BJ (cell line): ENCODE results near the gene ZFHX2. TPM values are rescaled to one million over a fixed set of nuclear protein-coding genes. Genes with fewer than 3 reads are reported as not detected.

Experiments used
- CTCF ChIA-PET: fragments of 350-600 bp; formaldehyde crosslinking; extraction: SDS; loops from one replicate; lab custom pipeline; 2021; ENCODE audit warnings: antibody characterized with exemption, inconsistent platforms; lab: Yijun Ruan, JAX
- POLR2A ChIA-PET: fragments of 300-600 bp; sonication (Branson Sonifier 250); formaldehyde crosslinking; extraction: SDS; loops from one replicate; lab custom pipeline; 2021; ENCODE audit warnings: antibody characterized with exemption; lab: Charles Lee
- DNase-seq: peaks from one replicate; pipeline ENCODE4 v3.0.0-alpha.2; 2011; ENCODE audit warnings: low read depth
- H3K27me3 ChIP-seq: 2 replicates; pipeline ENCODE4 v1.6.0; 2011; ENCODE audit warnings: low read length; ENCODE audit not compliant: control insufficient read depth, insufficient read depth
- H3K36me3 ChIP-seq: 2 replicates; pipeline ENCODE4 v1.5.1; 2011; ENCODE audit warnings: low read length; ENCODE audit not compliant: control insufficient read depth, insufficient read depth
- H3K4me3 ChIP-seq: 2 replicates; pipeline ENCODE4 v1.5.1; 2011; ENCODE audit warnings: low read depth, mild to moderate bottlenecking, control low read depth, low read length
- polyA plus RNA-seq: library from polyadenylated mRNA; depleted of rRNA; stranded (reverse); fragments of >200 nt; gene quantifications from 2 replicates; pipeline ENCODE4 v1.2.3, GENCODE V29; 2011
- TF ChIP-seq, protein P1 (sequence below): IDR thresholded peaks from 2 replicates; pipeline ENCODE4 v1.5.1; 2011; ENCODE audit warnings: low read depth, mild to moderate bottlenecking, control low read depth, inconsistent platforms, low read length, moderate library complexity; ENCODE audit not compliant: insufficient read depth

ZFHX2 gene
- polyA plus RNA-seq, 1 experiment = 0.28 TPM

DNA sequence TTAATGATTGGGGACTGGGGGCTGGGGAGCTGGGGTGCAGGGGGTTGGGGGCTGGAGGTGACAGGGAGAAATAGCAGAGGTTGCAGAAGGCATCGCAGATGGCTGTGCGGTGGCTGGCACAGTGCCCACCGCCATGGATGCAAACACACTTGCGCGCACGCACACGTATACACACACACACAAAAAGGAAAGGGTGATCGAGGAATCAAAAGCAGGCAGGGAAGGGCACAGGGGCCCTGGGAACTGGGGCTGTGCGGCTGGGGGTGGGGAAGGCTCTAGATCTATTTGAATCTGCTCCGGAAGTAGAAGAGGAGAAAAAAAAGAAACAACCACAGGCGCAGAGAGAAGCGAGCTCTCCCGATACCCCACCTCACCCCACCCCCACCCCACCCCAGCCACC is 39.4 kb downstream of the ZFHX2 start:
- ChIA-PET CTCF (interaction anchor here (1.0 kb wide), 1 partner anchor 32 kb away, joined by 5 read pairs; no protein-coding TSS in a partner anchor), POLR2A (no interaction called here)
- Histone ChIP-seq H3K27me3 (no peaks in the 10 kb centered on the region), H3K36me3 (no peaks in the 10 kb centered on the region), H3K4me3 (no peak overlapping the region)
- TF ChIP-seq, protein P1, sequence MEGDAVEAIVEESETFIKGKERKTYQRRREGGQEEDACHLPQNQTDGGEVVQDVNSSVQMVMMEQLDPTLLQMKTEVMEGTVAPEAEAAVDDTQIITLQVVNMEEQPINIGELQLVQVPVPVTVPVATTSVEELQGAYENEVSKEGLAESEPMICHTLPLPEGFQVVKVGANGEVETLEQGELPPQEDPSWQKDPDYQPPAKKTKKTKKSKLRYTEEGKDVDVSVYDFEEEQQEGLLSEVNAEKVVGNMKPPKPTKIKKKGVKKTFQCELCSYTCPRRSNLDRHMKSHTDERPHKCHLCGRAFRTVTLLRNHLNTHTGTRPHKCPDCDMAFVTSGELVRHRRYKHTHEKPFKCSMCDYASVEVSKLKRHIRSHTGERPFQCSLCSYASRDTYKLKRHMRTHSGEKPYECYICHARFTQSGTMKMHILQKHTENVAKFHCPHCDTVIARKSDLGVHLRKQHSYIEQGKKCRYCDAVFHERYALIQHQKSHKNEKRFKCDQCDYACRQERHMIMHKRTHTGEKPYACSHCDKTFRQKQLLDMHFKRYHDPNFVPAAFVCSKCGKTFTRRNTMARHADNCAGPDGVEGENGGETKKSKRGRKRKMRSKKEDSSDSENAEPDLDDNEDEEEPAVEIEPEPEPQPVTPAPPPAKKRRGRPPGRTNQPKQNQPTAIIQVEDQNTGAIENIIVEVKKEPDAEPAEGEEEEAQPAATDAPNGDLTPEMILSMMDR = no peak
- no peak for DNase-seq

- ChIA-PET CTCF (interaction anchor here (1.0 to 4.5 kb wide), 2 partner anchors 14 to 67 kb away, joined by 7 to 42 read pairs; no protein-coding TSS in a partner anchor), POLR2A (no interaction called here)
- DNase-seq = no peak
- H3K4me3 ChIP-seq = no peak overlapping the region
- no peaks in the 10 kb centered on the region for H3K36me3 ChIP-seq
- TF ChIP-seq, protein P1 = no peak
- H3K27me3 ChIP-seq = no peaks in the 10 kb centered on the region
Measured at GRCh38 chr14:23494223-23494622, 57.3 kb downstream of the ZFHX2 start.

GRCh38 chr14:23492618-23493272 is 58.8 kb downstream of the ZFHX2 start:
- POLR2A ChIA-PET = no interaction called here
- CTCF ChIA-PET = interaction anchor here (4.5 kb wide), 1 partner anchor 68 kb away, joined by 42 read pairs; no protein-coding TSS in a partner anchor
- TF ChIP-seq, protein P1 = no peak
- H3K36me3 ChIP-seq = no peaks in the 10 kb centered on the region
- no peak for DNase-seq
- H3K27me3 ChIP-seq = no peaks in the 10 kb centered on the region
- no peak overlapping the region for H3K4me3 ChIP-seq

- Histone ChIP-seq H3K27me3 (no peaks in the 10 kb centered on the region), H3K4me3 (no peak overlapping the region), H3K36me3 (peaks cover 2% of the 10 kb centered on the region; the same call in 1 of the 2 replicates)
- TF ChIP-seq, protein P1 = no peak
- no peak for DNase-seq
- ChIA-PET POLR2A (no interaction called here), CTCF (interaction anchor here (1.6 to 20.9 kb wide), 3 partner anchors 10 to 74 kb away, joined by 4 to 479 read pairs (median 7); partner anchors contain the start of genes AP1G2 and THTPA)
Measured at GRCh38 chr14:23487216-23487615, 64.3 kb downstream of the ZFHX2 start.

DNA sequence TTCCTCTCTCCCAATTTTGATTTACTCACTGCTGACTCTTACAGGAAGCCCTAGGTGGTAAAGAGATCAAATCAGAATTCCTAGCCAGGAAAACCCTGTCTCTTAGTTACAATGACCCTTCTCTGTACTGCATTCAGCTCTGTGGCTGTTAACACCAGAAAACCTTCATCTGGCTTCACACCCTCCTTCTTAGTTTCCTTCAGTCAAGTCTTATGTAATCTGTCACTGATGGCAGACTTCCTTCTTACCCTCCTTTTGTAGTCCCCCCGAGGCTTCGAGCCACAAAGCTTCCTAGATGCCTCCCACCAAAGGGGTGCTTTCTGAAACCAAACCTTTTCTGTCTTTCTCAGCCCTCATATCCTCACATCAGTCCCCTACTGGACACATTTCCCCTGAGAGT is 65.5 kb downstream of the ZFHX2 start:
- no peaks in the 10 kb centered on the region for H3K27me3 ChIP-seq
- no peak for DNase-seq
- CTCF ChIA-PET = interaction anchor here (1.4 to 20.9 kb wide), 4 partner anchors 9 to 75 kb away, joined by 3 to 479 read pairs (median 8); partner anchors contain the start of genes AP1G2 and THTPA
- no peak overlapping the region for H3K4me3 ChIP-seq
- POLR2A ChIA-PET = no interaction called here
- H3K36me3 ChIP-seq = peaks cover 2% of the 10 kb centered on the region; the same call in 1 of the 2 replicates
- TF ChIP-seq, protein P1 = no peak
